Choroid plexus epithelial cell (primary cell): ENCODE measurements around the gene JAKMIP3.

Experiments used
- DNase-seq: peaks from one replicate; pipeline ENCODE4 v3.0.0-alpha.2; 2010; ENCODE audit warnings: low read depth
- H3K4me3 ChIP-seq: 2 replicates; pipeline ENCODE4 v1.5.1; 2011; ENCODE audit warnings: low read depth, mild to moderate bottlenecking, control low read depth, low read length, moderate library complexity
- TF ChIP-seq, protein P1 (sequence below): conservative IDR thresholded peaks from 2 replicates; pipeline ENCODE4 v1.5.1; 2011; ENCODE audit warnings: low read depth, mild to moderate bottlenecking, control low read depth, inconsistent platforms, low read length, moderate library complexity

The JAKMIP3 gene

GRCh38 chr10:132069122-132069848 lies 3.5 kb downstream of the JAKMIP3 start:
- TF ChIP-seq, protein P1, sequence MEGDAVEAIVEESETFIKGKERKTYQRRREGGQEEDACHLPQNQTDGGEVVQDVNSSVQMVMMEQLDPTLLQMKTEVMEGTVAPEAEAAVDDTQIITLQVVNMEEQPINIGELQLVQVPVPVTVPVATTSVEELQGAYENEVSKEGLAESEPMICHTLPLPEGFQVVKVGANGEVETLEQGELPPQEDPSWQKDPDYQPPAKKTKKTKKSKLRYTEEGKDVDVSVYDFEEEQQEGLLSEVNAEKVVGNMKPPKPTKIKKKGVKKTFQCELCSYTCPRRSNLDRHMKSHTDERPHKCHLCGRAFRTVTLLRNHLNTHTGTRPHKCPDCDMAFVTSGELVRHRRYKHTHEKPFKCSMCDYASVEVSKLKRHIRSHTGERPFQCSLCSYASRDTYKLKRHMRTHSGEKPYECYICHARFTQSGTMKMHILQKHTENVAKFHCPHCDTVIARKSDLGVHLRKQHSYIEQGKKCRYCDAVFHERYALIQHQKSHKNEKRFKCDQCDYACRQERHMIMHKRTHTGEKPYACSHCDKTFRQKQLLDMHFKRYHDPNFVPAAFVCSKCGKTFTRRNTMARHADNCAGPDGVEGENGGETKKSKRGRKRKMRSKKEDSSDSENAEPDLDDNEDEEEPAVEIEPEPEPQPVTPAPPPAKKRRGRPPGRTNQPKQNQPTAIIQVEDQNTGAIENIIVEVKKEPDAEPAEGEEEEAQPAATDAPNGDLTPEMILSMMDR, result no peak
- no peak for DNase-seq
- H3K4me3 ChIP-seq, result no peak overlapping the region

GRCh38 chr10:132069849-132070182 lies 4.1 kb downstream of the JAKMIP3 start:
- TF ChIP-seq, protein P1, result no peak
- DNase-seq, result no peak

GRCh38 chr10:132070724-132071123 lies 5.0 kb downstream of the JAKMIP3 start:
- DNase-seq, result no peak
- no peak overlapping the region for H3K4me3 ChIP-seq
- TF ChIP-seq, protein P1, result no peak

More at GRCh38 chr10:132069849-132070182, 4.1 kb downstream of the JAKMIP3 start:
- no peak overlapping the region for H3K4me3 ChIP-seq

GRCh38 chr10:132071667-132072066 lies 5.9 kb downstream of the JAKMIP3 start:
- no peak for DNase-seq
- TF ChIP-seq, protein P1, result no peak
- no peak overlapping the region for H3K4me3 ChIP-seq

GRCh38 chr10:132075909-132076577 lies 10.3 kb downstream of the JAKMIP3 start:
- no peak overlapping the region for H3K4me3 ChIP-seq
- TF ChIP-seq, protein P1, result no peak
- DNase-seq, result no peak

- H3K4me3 ChIP-seq, result no peak overlapping the region
- DNase-seq, result no peak
- TF ChIP-seq, protein P1, result no peak
These were observed 10.9 kb downstream of the JAKMIP3 start for GRCh38 chr10:132076578-132077081.
